Activated naive CD8-positive, alpha-beta T cell treated with anti-CD3 and anti-CD28 coated beads for 36 hours (primary cell): ENCODE results near the gene KCNMA1. TPM values are rescaled to one million over a fixed set of nuclear protein-coding genes. Genes with fewer than 3 reads are reported as not detected.

Experiments
- DNase-seq: peaks from one replicate; pipeline ENCODE4 v3.0.0; 2021
- H3K27ac Mint-ChIP-seq: one replicate; pipeline ENCODE4 v1.8.0; 2022; ENCODE audit warnings: mild to moderate bottlenecking, moderate library complexity, mixed read lengths
- H3K27me3 Mint-ChIP-seq: one replicate; pipeline ENCODE4 v1.8.0; 2022; ENCODE audit warnings: mild to moderate bottlenecking, mixed read lengths
- H3K36me3 Mint-ChIP-seq: one replicate; pipeline ENCODE4 v1.8.0; 2021; ENCODE audit warnings: mild to moderate bottlenecking, mixed read lengths
- H3K4me1 Mint-ChIP-seq: one replicate; pipeline ENCODE4 v1.8.0; 2021; ENCODE audit warnings: mixed read lengths
- H3K4me3 Mint-ChIP-seq: one replicate; pipeline ENCODE4 v1.8.0; 2022; ENCODE audit warnings: mild to moderate bottlenecking, moderate library complexity, mixed read lengths
- H3K9me3 Mint-ChIP-seq: one replicate; pipeline ENCODE4 v1.8.0; 2022; ENCODE audit warnings: mixed read lengths
- total RNA-seq, 2 experiments: library from RNA; stranded (reverse); gene quantifications; one replicate each; pipeline ENCODE4 v1.2.3, GENCODE V29; 2021

Gene KCNMA1
- total RNA-seq, 2 experiments from 2014 or later = not detected

GRCh38 chr10:77173615-77174461 is 463.8 kb downstream of the KCNMA1 start:
- Mint-ChIP-seq H3K27ac (no peak overlapping the region), H3K36me3 (no peaks in the 10 kb centered on the region), H3K27me3 (peaks cover 5% of the 10 kb centered on the region), H3K9me3 (no peaks in the 10 kb centered on the region), H3K4me3 (no peak overlapping the region), H3K4me1 (no peaks in the 10 kb centered on the region)
- DNase-seq = peak; percentile 49

GRCh38 chr10:77172086-77172485 is 465.5 kb downstream of the KCNMA1 start:
- Mint-ChIP-seq H3K9me3 (no peaks in the 10 kb centered on the region), H3K27ac (no peak overlapping the region), H3K4me1 (no peaks in the 10 kb centered on the region), H3K36me3 (no peaks in the 10 kb centered on the region), H3K4me3 (no peak overlapping the region), H3K27me3 (no peaks in the 10 kb centered on the region)
- no peak for DNase-seq

- no peak for DNase-seq
Observed at GRCh38 chr10:77168861-77169260, 468.7 kb downstream of the KCNMA1 start.

GRCh38 chr10:77168161-77168560 is 469.4 kb downstream of the KCNMA1 start:
- Mint-ChIP-seq H3K4me1 (no peaks in the 10 kb centered on the region), H3K4me3 (no peak overlapping the region), H3K9me3 (no peaks in the 10 kb centered on the region), H3K27ac (no peak overlapping the region), H3K27me3 (peaks cover 18% of the 10 kb centered on the region), H3K36me3 (no peaks in the 10 kb centered on the region)
- no peak for DNase-seq

More at GRCh38 chr10:77168861-77169260, 468.7 kb downstream of the KCNMA1 start:
- H3K27me3 Mint-ChIP-seq = peaks cover 18% of the 10 kb centered on the region
- H3K9me3 Mint-ChIP-seq = no peaks in the 10 kb centered on the region
- no peaks in the 10 kb centered on the region for H3K4me1 Mint-ChIP-seq
- no peak overlapping the region for H3K27ac Mint-ChIP-seq
- no peaks in the 10 kb centered on the region for H3K36me3 Mint-ChIP-seq
- H3K4me3 Mint-ChIP-seq = no peak overlapping the region

- peaks cover 18% of the 10 kb centered on the region for H3K27me3 Mint-ChIP-seq
- no peak overlapping the region for H3K27ac Mint-ChIP-seq
- H3K9me3 Mint-ChIP-seq = no peaks in the 10 kb centered on the region
- H3K4me3 Mint-ChIP-seq = no peak overlapping the region
- H3K36me3 Mint-ChIP-seq = no peaks in the 10 kb centered on the region
- DNase-seq = peak; percentile 23
- H3K4me1 Mint-ChIP-seq = no peaks in the 10 kb centered on the region
Observed at GRCh38 chr10:77165445-77166208, 472.0 kb downstream of the KCNMA1 start.

- Mint-ChIP-seq H3K4me3 (no peak overlapping the region), H3K27me3 (peaks cover 18% of the 10 kb centered on the region), H3K4me1 (no peaks in the 10 kb centered on the region), H3K27ac (no peak overlapping the region), H3K36me3 (no peaks in the 10 kb centered on the region), H3K9me3 (no peaks in the 10 kb centered on the region)
- DNase-seq = no peak
Observed at GRCh38 chr10:77164616-77165311, 472.8 kb downstream of the KCNMA1 start.

GRCh38 chr10:77163670-77164348 is 473.8 kb downstream of the KCNMA1 start:
- Mint-ChIP-seq H3K4me1 (no peaks in the 10 kb centered on the region), H3K27me3 (peaks cover 18% of the 10 kb centered on the region), H3K4me3 (no peak overlapping the region), H3K36me3 (no peaks in the 10 kb centered on the region), H3K27ac (no peak overlapping the region), H3K9me3 (no peaks in the 10 kb centered on the region)
- DNase-seq = no peak

GRCh38 chr10:77162697-77163096 is 474.9 kb downstream of the KCNMA1 start:
- no peaks in the 10 kb centered on the region for H3K9me3 Mint-ChIP-seq
- DNase-seq = no peak
- no peaks in the 10 kb centered on the region for H3K36me3 Mint-ChIP-seq
- no peak overlapping the region for H3K4me3 Mint-ChIP-seq
- no peak overlapping the region for H3K27ac Mint-ChIP-seq
- peaks cover 18% of the 10 kb centered on the region for H3K27me3 Mint-ChIP-seq
- no peaks in the 10 kb centered on the region for H3K4me1 Mint-ChIP-seq

- H3K27me3 Mint-ChIP-seq = peaks cover 15% of the 10 kb centered on the region
- H3K9me3 Mint-ChIP-seq = no peaks in the 10 kb centered on the region
- no peak overlapping the region for H3K27ac Mint-ChIP-seq
Observed at GRCh38 chr10:77160679-77161078, 476.9 kb downstream of the KCNMA1 start.

GRCh38 chr10:77159538-77160110 is 478.0 kb downstream of the KCNMA1 start:
- DNase-seq = no peak
- no peaks in the 10 kb centered on the region for H3K4me1 Mint-ChIP-seq
- no peaks in the 10 kb centered on the region for H3K36me3 Mint-ChIP-seq
- H3K27me3 Mint-ChIP-seq = peaks cover 5% of the 10 kb centered on the region
- no peak overlapping the region for H3K4me3 Mint-ChIP-seq
- no peak overlapping the region for H3K27ac Mint-ChIP-seq
- no peaks in the 10 kb centered on the region for H3K9me3 Mint-ChIP-seq

More at GRCh38 chr10:77160679-77161078, 476.9 kb downstream of the KCNMA1 start:
- Mint-ChIP-seq H3K4me3 (no peak overlapping the region), H3K36me3 (no peaks in the 10 kb centered on the region), H3K4me1 (no peaks in the 10 kb centered on the region)
- no peak for DNase-seq

- no peak overlapping the region for H3K27ac Mint-ChIP-seq
- no peaks in the 10 kb centered on the region for H3K36me3 Mint-ChIP-seq
- H3K27me3 Mint-ChIP-seq = no peaks in the 10 kb centered on the region
- no peaks in the 10 kb centered on the region for H3K4me1 Mint-ChIP-seq
- no peaks in the 10 kb centered on the region for H3K9me3 Mint-ChIP-seq
- DNase-seq = no peak
- no peak overlapping the region for H3K4me3 Mint-ChIP-seq
Observed at GRCh38 chr10:77158666-77159065, 478.9 kb downstream of the KCNMA1 start.

- DNase-seq = no peak
- H3K27me3 Mint-ChIP-seq = no peaks in the 10 kb centered on the region
- H3K4me1 Mint-ChIP-seq = no peaks in the 10 kb centered on the region
- H3K4me3 Mint-ChIP-seq = no peak overlapping the region
- no peaks in the 10 kb centered on the region for H3K36me3 Mint-ChIP-seq
- no peak overlapping the region for H3K27ac Mint-ChIP-seq
- no peaks in the 10 kb centered on the region for H3K9me3 Mint-ChIP-seq
Observed at GRCh38 chr10:77157248-77158019, 480.2 kb downstream of the KCNMA1 start.

- H3K27me3 Mint-ChIP-seq = no peaks in the 10 kb centered on the region
- H3K36me3 Mint-ChIP-seq = no peaks in the 10 kb centered on the region
- no peaks in the 10 kb centered on the region for H3K9me3 Mint-ChIP-seq
- H3K4me3 Mint-ChIP-seq = no peak overlapping the region
- no peak overlapping the region for H3K27ac Mint-ChIP-seq
- DNase-seq = no peak
- no peaks in the 10 kb centered on the region for H3K4me1 Mint-ChIP-seq
Observed at GRCh38 chr10:77156406-77156879, 481.2 kb downstream of the KCNMA1 start.

- Mint-ChIP-seq H3K27ac (no peak overlapping the region), H3K36me3 (no peaks in the 10 kb centered on the region), H3K27me3 (no peaks in the 10 kb centered on the region), H3K4me1 (no peaks in the 10 kb centered on the region), H3K9me3 (no peaks in the 10 kb centered on the region), H3K4me3 (no peak overlapping the region)
- no peak for DNase-seq
Observed at GRCh38 chr10:77152256-77152655, 485.4 kb downstream of the KCNMA1 start.
